Uterus (tissue), 4 donors: ENCODE data around the gene TCF12. TPM values are rescaled to one million over a fixed set of nuclear protein-coding genes. Genes with fewer than 3 reads are reported as not detected.

ENCODE experiments used
- DNase-seq, 2 donors: peaks; one replicate each; pipeline ENCODE4 v3.0.0-alpha.2; 2019 to 2020
- H3K27ac ChIP-seq, 2 donors: fragments of 200-600 bp; sonication (generic); 1 replicate in 1 of 2; 2 replicates in 1 of 2; pipeline ENCODE4 v1.5.1; 2016 to 2018
- H3K27me3 ChIP-seq, 2 donors: fragments of 200-600 bp; sonication (generic); one replicate each; pipeline ENCODE4 v1.5.1; 2018 to 2019; ENCODE audit warnings: control low read depth in 1 of 2
- H3K36me3 ChIP-seq, 2 donors: fragments of 200-600 bp; sonication (generic); one replicate each; pipeline ENCODE4 v1.5.1; 2019; ENCODE audit warnings: control low read depth in 1 of 2
- H3K4me1 ChIP-seq, 2 donors: fragments of 200-600 bp; sonication (generic); one replicate each; pipeline ENCODE4 v1.5.1; 2018 to 2019; ENCODE audit warnings: control low read depth in 1 of 2
- H3K4me3 ChIP-seq, 2 donors: fragments of 200-600 bp; sonication (generic); 1 replicate in 1 of 2; 2 replicates in 1 of 2; pipeline ENCODE4 v1.5.1; 2018 to 2019; ENCODE audit warnings: mild to moderate bottlenecking in 1 of 2
- H3K9me3 ChIP-seq, 2 donors: fragments of 200-600 bp; sonication (generic); one replicate each; pipeline ENCODE4 v1.5.1; 2019; ENCODE audit warnings: control low read depth in 1 of 2
- POLR2A ChIP-seq, 2 donors: fragments of 450-650 bp; IDR thresholded peaks; one replicate each; pipeline ENCODE4 v1.6.1; 2016; ENCODE audit warnings: antibody characterized with exemption in 2 of 2, mild to moderate bottlenecking in 1 of 2, moderate library complexity in 1 of 2
- intact Hi-C: fragments of 100-400 bp; cut with DNase I; formaldehyde crosslinking; loops from one replicate; pipeline ENCODE4 v1.15.1; 2023; ENCODE audit warnings: low total_unique reads
- total RNA-seq, 4 donors: library from RNA; depleted of rRNA in 3 of 4; stranded (reverse); fragments of >200 nt in 3 of 4; gene quantifications; one replicate each; pipeline versions ENCODE4 v1.1.0 to v1.2.4, GENCODE V29; 2014 to 2023
- TF ChIP-seq, protein P1 (sequence below), 4 experiments: fragments of 200-600 bp in 2 of 4; fragments of 450-650 bp in 2 of 4; sonication (generic) in 2 of 4; IDR thresholded peaks; one replicate each; pipeline ENCODE4 v1.5.1; 2016 to 2019; ENCODE audit warnings: antibody characterized with exemption in 4 of 4, mild to moderate bottlenecking in 2 of 4, moderate library complexity in 1 of 4
- donor health status: DM: yes; HTN: yes; CAD: no.

Gene TCF12
- total RNA-seq, 4 donors from 2014 or later: 109 to 361 (median 196) TPM

DNA sequence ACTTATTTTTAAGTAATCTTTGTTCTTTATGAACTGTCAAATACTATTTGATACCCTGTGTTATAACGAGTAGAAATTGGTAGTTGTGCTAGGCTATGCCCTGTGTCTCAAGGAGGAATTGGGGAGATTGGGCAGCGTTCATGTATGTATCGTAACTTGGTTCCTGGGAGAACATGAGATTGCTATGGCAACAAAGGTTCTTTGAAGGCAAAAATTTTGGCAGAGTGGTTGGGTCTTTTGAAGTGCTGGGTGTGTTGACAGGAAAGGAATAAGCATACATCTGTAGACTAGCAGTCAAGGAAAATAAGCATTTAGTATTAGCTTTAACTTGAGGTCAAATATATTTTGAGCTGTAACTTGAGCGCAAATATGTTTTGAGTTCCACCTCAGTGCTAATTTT is 45.3 kb downstream of the TCF12 start:
- Histone ChIP-seq H3K36me3 (no peaks in the 10 kb centered on the region), H3K27me3 (no peaks in the 10 kb centered on the region), H3K27ac (no peak overlapping the region), H3K4me3 (no peak overlapping the region), H3K4me1 (peaks cover 0 to 4% of the 10 kb centered on the region in 2 donors), H3K9me3 (no peaks in the 10 kb centered on the region)
- intact Hi-C loops: no loop called here
- TF ChIP-seq, protein P1, sequence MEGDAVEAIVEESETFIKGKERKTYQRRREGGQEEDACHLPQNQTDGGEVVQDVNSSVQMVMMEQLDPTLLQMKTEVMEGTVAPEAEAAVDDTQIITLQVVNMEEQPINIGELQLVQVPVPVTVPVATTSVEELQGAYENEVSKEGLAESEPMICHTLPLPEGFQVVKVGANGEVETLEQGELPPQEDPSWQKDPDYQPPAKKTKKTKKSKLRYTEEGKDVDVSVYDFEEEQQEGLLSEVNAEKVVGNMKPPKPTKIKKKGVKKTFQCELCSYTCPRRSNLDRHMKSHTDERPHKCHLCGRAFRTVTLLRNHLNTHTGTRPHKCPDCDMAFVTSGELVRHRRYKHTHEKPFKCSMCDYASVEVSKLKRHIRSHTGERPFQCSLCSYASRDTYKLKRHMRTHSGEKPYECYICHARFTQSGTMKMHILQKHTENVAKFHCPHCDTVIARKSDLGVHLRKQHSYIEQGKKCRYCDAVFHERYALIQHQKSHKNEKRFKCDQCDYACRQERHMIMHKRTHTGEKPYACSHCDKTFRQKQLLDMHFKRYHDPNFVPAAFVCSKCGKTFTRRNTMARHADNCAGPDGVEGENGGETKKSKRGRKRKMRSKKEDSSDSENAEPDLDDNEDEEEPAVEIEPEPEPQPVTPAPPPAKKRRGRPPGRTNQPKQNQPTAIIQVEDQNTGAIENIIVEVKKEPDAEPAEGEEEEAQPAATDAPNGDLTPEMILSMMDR (IDR thresholded peaks at IDR 0.05): no peak
- no peak for DNase-seq

GRCh38 chr15:56964182-56964581 is 45.7 kb downstream of the TCF12 start:
- Histone ChIP-seq H3K36me3 (no peaks in the 10 kb centered on the region), H3K27me3 (no peaks in the 10 kb centered on the region), H3K4me1 (peaks cover 0 to 4% of the 10 kb centered on the region in 2 donors), H3K27ac (no peak overlapping the region), H3K9me3 (no peaks in the 10 kb centered on the region), H3K4me3 (no peak overlapping the region)
- TF ChIP-seq POLR2A (IDR thresholded peaks at IDR 0.05): no peak
- TF ChIP-seq, protein P1 (IDR thresholded peaks at IDR 0.05): no peak
- intact Hi-C loops: no loop called here
- no peak for DNase-seq

DNA sequence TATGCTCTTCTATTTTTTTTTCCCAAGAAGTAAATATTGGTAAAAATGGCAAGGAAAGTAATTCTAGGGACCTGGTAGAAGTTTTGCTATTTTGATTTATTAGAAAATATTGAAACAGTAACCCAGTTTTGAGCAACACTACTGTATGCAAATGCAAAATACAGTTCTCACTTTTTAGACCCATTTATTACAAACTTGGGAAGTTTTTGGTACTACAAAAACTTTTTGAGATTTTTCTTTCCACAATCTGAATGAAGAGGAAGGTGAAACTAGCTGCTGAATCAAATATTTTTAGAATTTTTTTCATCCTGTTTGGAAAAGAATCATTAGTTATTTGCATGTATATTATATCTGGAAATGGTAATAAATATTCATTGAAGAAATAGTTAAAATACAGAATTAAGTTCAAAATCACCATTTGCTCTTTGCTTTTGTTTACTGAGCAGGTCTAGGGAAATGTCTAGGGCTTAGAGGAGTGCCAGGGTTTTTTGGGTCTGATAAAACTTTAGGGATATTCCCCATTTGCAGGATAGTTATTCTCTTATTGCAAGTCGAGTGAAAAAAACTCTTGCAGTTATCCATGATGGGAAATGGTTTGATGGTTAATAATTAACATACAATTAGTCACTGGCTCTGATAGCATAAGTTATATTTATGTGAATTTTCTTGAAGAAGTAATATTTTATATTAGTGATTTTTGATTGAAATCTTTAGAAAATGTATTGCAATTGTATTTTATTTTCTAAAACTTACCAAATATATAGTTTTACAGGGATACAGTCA is 47.0 kb downstream of the TCF12 start:
- intact Hi-C loops: no loop called here

DNA sequence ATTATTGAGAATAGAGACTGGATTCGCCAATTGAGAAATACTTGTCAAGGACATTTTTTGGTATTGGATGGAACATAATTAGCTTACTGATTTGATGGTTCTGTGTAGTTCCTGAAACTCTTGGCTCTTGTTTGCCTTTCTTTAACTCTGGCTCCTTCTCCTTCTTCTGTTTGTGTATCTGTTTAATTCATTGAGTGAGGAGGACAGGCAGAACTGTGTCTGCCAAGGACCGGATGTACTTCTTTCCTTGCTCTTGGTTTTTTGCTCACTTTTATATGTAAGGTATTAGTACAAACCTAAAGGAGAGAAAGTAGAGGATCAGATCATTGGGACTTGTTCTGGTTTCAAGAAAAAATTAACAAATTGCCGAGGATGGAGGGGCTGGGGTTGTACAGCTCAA is 48.9 kb downstream of the TCF12 start:
- no peaks in the 10 kb centered on the region for H3K36me3 ChIP-seq
- H3K27me3 ChIP-seq: no peaks in the 10 kb centered on the region
- TF ChIP-seq, protein P1 (IDR thresholded peaks at IDR 0.05): no peak
- TF ChIP-seq POLR2A (IDR thresholded peaks at IDR 0.05): no peak
- H3K4me1 ChIP-seq: peaks cover 0 to 4% of the 10 kb centered on the region in 2 donors
- DNase-seq: no peak
- intact Hi-C loops: no loop called here
- H3K9me3 ChIP-seq: no peaks in the 10 kb centered on the region
- no peak overlapping the region for H3K27ac ChIP-seq
- no peak overlapping the region for H3K4me3 ChIP-seq

More for the DNA sequence above, 47.0 kb downstream of the TCF12 start:
- Histone ChIP-seq H3K27me3 (no peaks in the 10 kb centered on the region), H3K27ac (no peak overlapping the region), H3K36me3 (no peaks in the 10 kb centered on the region), H3K9me3 (no peaks in the 10 kb centered on the region), H3K4me3 (no peak overlapping the region), H3K4me1 (peaks cover 0 to 4% of the 10 kb centered on the region in 2 donors)
- no peak for DNase-seq
- TF ChIP-seq, protein P1 (IDR thresholded peaks at IDR 0.05): no peak
- no peak for TF ChIP-seq POLR2A (IDR thresholded peaks at IDR 0.05)

DNA sequence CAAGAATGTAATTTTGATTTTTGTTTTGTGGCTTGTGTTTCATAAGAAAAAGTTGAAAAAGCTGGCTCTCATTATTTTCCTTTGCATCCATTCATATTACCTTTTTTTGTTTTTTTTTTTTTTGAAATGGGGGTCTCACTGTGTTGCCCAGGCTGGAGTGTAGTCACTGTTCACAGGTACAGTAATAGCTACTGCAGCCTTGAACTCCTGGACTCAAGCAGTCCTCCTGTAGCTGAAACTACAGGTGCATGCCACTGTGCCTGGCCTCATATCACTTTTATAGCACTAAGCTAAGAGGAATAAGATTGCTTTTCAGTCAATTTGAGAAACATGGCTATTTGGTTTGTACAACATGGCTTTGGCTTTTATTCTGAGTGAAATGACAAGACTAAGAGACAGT is 49.8 kb downstream of the TCF12 start:
- Histone ChIP-seq H3K4me1 (peaks cover 0 to 4% of the 10 kb centered on the region in 2 donors), H3K27me3 (no peaks in the 10 kb centered on the region), H3K27ac (no peak overlapping the region), H3K9me3 (no peaks in the 10 kb centered on the region), H3K4me3 (no peak overlapping the region), H3K36me3 (no peaks in the 10 kb centered on the region)
- DNase-seq: no peak
- no peak for TF ChIP-seq POLR2A (IDR thresholded peaks at IDR 0.05)
- TF ChIP-seq, protein P1 (IDR thresholded peaks at IDR 0.05): no peak
- intact Hi-C loops: no loop called here
